OCI-LY7 (cell line): ENCODE measurements around the gene SLC9A9. TPM values are rescaled to one million over a fixed set of nuclear protein-coding genes. Genes with fewer than 3 reads are reported as not detected.
"Not testable (repeated sequence)": the region's sequence is repeated elsewhere in the genome, so short reads cannot be mapped to it uniquely, and the experiment has no call there.

Experiments
- BruUV-seq: library from RNA; stranded (reverse); fragments of 400-500 nt; replicated peaks from 2 replicates; lab custom pipeline; 2021; lab: Mats Ljungman, UMichigan
- CTCF ChIA-PET: fragments of 300-600 bp; sonication (Branson Sonifier 250); formaldehyde crosslinking; loops from one replicate; lab custom pipeline; 2022; ENCODE audit warnings: antibody characterized with exemption; ENCODE audit not compliant: unreplicated experiment; lab: Charles Lee
- POLR2A ChIA-PET: fragments of 300-600 bp; sonication (Branson Sonifier 250); formaldehyde crosslinking; loops from one replicate; lab custom pipeline; 2022; ENCODE audit warnings: antibody characterized with exemption; lab: Charles Lee
- DNase-seq: peaks from one replicate; pipeline ENCODE4 v3.0.0-alpha.2; 2015; ENCODE audit warnings: low spot score
- H2AFZ ChIP-seq: fragments of 200-600 bp; sonication (generic), shearing (Covaris generic); 2 replicates; pipeline ENCODE4 v1.6.1; 2014; ENCODE audit warnings: mild to moderate bottlenecking, antibody characterized with exemption, low read length, moderate library complexity
- H3K27ac ChIP-seq: fragments of 200-600 bp; sonication (generic); 2 replicates; pipeline ENCODE4 v1.5.1; 2014; ENCODE audit warnings: mixed run types, low read depth, mild to moderate bottlenecking, moderate library complexity, low read length, inconsistent platforms; ENCODE audit not compliant: poor library complexity, severe bottlenecking
- H3K36me3 ChIP-seq: fragments of 200-600 bp; sonication (generic); 2 replicates; pipeline ENCODE4 v1.6.1; 2014; ENCODE audit warnings: mild to moderate bottlenecking, antibody characterized with exemption, low read length, moderate library complexity, mixed read lengths; ENCODE audit not compliant: insufficient read depth
- H3K4me1 ChIP-seq: fragments of 200-600 bp; sonication (generic); 2 replicates; pipeline ENCODE4 v1.5.1; 2014; ENCODE audit warnings: mild to moderate bottlenecking, low read length; ENCODE audit not compliant: insufficient read depth, poor library complexity, severe bottlenecking
- H3K4me2 ChIP-seq: fragments of 200-600 bp; sonication (generic); 2 replicates; pipeline ENCODE4 v1.6.1; 2014; ENCODE audit warnings: mild to moderate bottlenecking, low read length
- H3K4me3 ChIP-seq: fragments of 200-600 bp; sonication (generic); 2 replicates; pipeline ENCODE4 v1.5.1; 2014; ENCODE audit warnings: mild to moderate bottlenecking, low read depth, low read length; ENCODE audit not compliant: poor library complexity, severe bottlenecking
- H3K79me2 ChIP-seq: fragments of 200-600 bp; sonication (generic); 2 replicates; pipeline ENCODE4 v1.6.1; 2016; ENCODE audit warnings: low read depth, mild to moderate bottlenecking, low read length, moderate library complexity, mixed read lengths; ENCODE audit not compliant: insufficient read depth
- H3K9me2 ChIP-seq: fragments of 200-600 bp; sonication (generic); 2 replicates; pipeline ENCODE4 v1.6.1; 2016; ENCODE audit warnings: mild to moderate bottlenecking, low read length, mixed read lengths; ENCODE audit not compliant: insufficient read depth
- H3K9me3 ChIP-seq: fragments of 200-600 bp; sonication (generic); 2 replicates; pipeline ENCODE4 v1.6.1; 2014; ENCODE audit warnings: mild to moderate bottlenecking, mixed run types, low read length, mixed read lengths
- H4K20me1 ChIP-seq: fragments of 200-600 bp; sonication (generic); 2 replicates; pipeline ENCODE4 v1.6.1; 2014; ENCODE audit warnings: mild to moderate bottlenecking, antibody characterized with exemption, low read length, moderate library complexity, mixed read lengths; ENCODE audit not compliant: insufficient read depth
- CTCF ChIP-seq: fragments of 200-600 bp; sonication (generic); conservative IDR thresholded peaks from 2 replicates; pipeline ENCODE4 v1.5.1; 2014; ENCODE audit warnings: mild to moderate bottlenecking, antibody characterized with exemption, low read length, moderate library complexity, mixed read lengths
- EZH2phosphoT487 ChIP-seq: fragments of 200-600 bp; sonication (generic); IDR thresholded peaks from 2 replicates; pipeline ENCODE4 v1.6.1; 2018; ENCODE audit warnings: low read depth, borderline replicate concordance, mild to moderate bottlenecking, mixed run types, antibody characterized with exemption, low read length, moderate library complexity, mixed read lengths
- intact Hi-C: fragments of 100-400 bp; cut with micrococcal nuclease; formaldehyde crosslinking; loops from one replicate; pipeline ENCODE4 v1.10.0; 2022; ENCODE audit not compliant: unreplicated experiment
- total RNA-seq, 2 experiments: library from RNA; depleted of rRNA in 1 of 2; stranded (reverse); fragments of >200 nt in 1 of 2; shearing (Covaris generic) in 1 of 2; gene quantifications; 2 replicates each; pipeline ENCODE4 v1.2.3, GENCODE V29; 2014 to 2022

SLC9A9 gene
- total RNA-seq, 2 experiments from 2014 or later, result 9.3 to 14.8 TPM

GRCh38 chr3:143698682-143699303, 149.5 kb downstream of the SLC9A9 start:
- Histone ChIP-seq H3K4me3 (no peak overlapping the region), H3K79me2 (no peaks in the 10 kb centered on the region), H3K4me1 (no peaks in the 10 kb centered on the region), H3K36me3 (no peaks in the 10 kb centered on the region), H2AFZ (no peak overlapping the region), H3K9me2 (no peaks in the 10 kb centered on the region), H3K9me3 (no peaks in the 10 kb centered on the region), H3K4me2 (no peak overlapping the region), H3K27ac (no peak overlapping the region), H4K20me1 (no peaks in the 10 kb centered on the region)
- TF ChIP-seq EZH2phosphoT487 (no peak), CTCF (no peak)
- no peak for DNase-seq
- POLR2A ChIA-PET, result interaction anchor here (0.6 kb wide), 1 partner anchor 154 kb away, joined by 4 read pairs; no protein-coding TSS in a partner anchor
- intact Hi-C loops, result no loop called here
- CTCF ChIA-PET, result no interaction called here
- BruUV-seq, result no TSS peak

- no TSS peak for BruUV-seq
- no peak overlapping the region for H3K27ac ChIP-seq
- no peaks in the 10 kb centered on the region for H3K4me1 ChIP-seq
- H3K9me2 ChIP-seq, result no peaks in the 10 kb centered on the region
- ChIA-PET POLR2A (interaction anchor here (0.6 kb wide), 1 partner anchor 153 kb away, joined by 4 read pairs; no protein-coding TSS in a partner anchor), CTCF (no interaction called here)
- no peaks in the 10 kb centered on the region for H4K20me1 ChIP-seq
- intact Hi-C loops, result no loop called here
- no peaks in the 10 kb centered on the region for H3K9me3 ChIP-seq
- H3K4me2 ChIP-seq, result no peak overlapping the region
- no peak for TF ChIP-seq EZH2phosphoT487
- TF ChIP-seq CTCF, result no peak
- no peak for DNase-seq
- H3K4me3 ChIP-seq, result no peak overlapping the region
- no peak overlapping the region for H2AFZ ChIP-seq
- H3K36me3 ChIP-seq, result no peaks in the 10 kb centered on the region
- no peaks in the 10 kb centered on the region for H3K79me2 ChIP-seq
Observed at GRCh38 chr3:143697975-143698374, 150.3 kb downstream of the SLC9A9 start.

- H4K20me1 ChIP-seq, H3K4me1 ChIP-seq, H3K79me2 ChIP-seq, H3K9me2 ChIP-seq, H3K9me3 ChIP-seq, DNase-seq, intact Hi-C loops, H3K27ac ChIP-seq, H3K36me3 ChIP-seq, BruUV-seq, CTCF ChIA-PET, POLR2A ChIA-PET, H3K4me2 ChIP-seq, H3K4me3 ChIP-seq, H2AFZ ChIP-seq: not testable (repeated sequence)
Observed at GRCh38 chr3:143695333-143695732, 152.9 kb downstream of the SLC9A9 start.
